Activated CD8-positive, alpha-beta T cell treated with anti-CD3 and anti-CD28 coated beads for 36 hours (primary cell): Measurements from ENCODE around the gene EEF1A1. TPM values are rescaled to one million over a fixed set of nuclear protein-coding genes. Genes with fewer than 3 reads are reported as not detected.

ENCODE experiments used
- ATAC-seq: fragments of 200-7000 bp; cut with Tn5 transposase; one replicate; pipeline ENCODE4 v1.10.0; 2021; ENCODE audit warnings: mild to moderate bottlenecking, moderate library complexity
- CTCF ChIA-PET: fragments of 350-600 bp; sonication (Branson Sonifier 250); formaldehyde crosslinking; loops from one replicate; lab custom pipeline; 2021; ENCODE audit warnings: antibody characterized with exemption; lab: Charles Lee
- POLR2A ChIA-PET: fragments of 350-600 bp; sonication (Branson Sonifier 250); formaldehyde crosslinking; loops from one replicate; lab custom pipeline; 2021; ENCODE audit warnings: antibody characterized with exemption; lab: Charles Lee
- DNase-seq: peaks from one replicate; pipeline ENCODE4 v3.0.0-alpha.2; 2020
- H3K27ac Mint-ChIP-seq: one replicate; pipeline ENCODE4 v1.8.0; 2021; ENCODE audit warnings: mild to moderate bottlenecking, mixed read lengths
- H3K27me3 Mint-ChIP-seq: one replicate; pipeline ENCODE4 v1.8.0; 2021; ENCODE audit warnings: mixed read lengths
- H3K36me3 Mint-ChIP-seq: one replicate; pipeline ENCODE4 v1.8.0; 2021; ENCODE audit warnings: low read depth, mixed read lengths
- H3K4me1 Mint-ChIP-seq: one replicate; pipeline ENCODE4 v1.8.0; 2021; ENCODE audit warnings: low read depth, mixed read lengths
- H3K4me3 Mint-ChIP-seq: one replicate; pipeline ENCODE4 v1.8.0; 2021; ENCODE audit warnings: mild to moderate bottlenecking, moderate library complexity, mixed read lengths
- H3K9me3 Mint-ChIP-seq: one replicate; pipeline ENCODE4 v1.8.0; 2021; ENCODE audit warnings: mixed read lengths
- CTCF ChIP-seq: fragments of 200-600 bp; IDR thresholded peaks from one replicate; pipeline ENCODE4 v1.8.0; 2022; ENCODE audit warnings: antibody characterized with exemption, mild to moderate bottlenecking
- intact Hi-C: fragments of 100-400 bp; cut with micrococcal nuclease; formaldehyde crosslinking; loops from one replicate; pipeline ENCODE4 v1.10.0; 2022
- total RNA-seq, 2 experiments: library from RNA; stranded (reverse); gene quantifications; one replicate each; pipeline ENCODE4 v1.2.3, GENCODE V29; 2021

The EEF1A1 gene
- total RNA-seq, 2 experiments from 2014 or later = 15,479 to 15,634 TPM

GRCh38 chr6:73534628-73535027 lies 13.8 kb upstream of the EEF1A1 start:
- DNase-seq (no peak), ATAC-seq (no peak)
- no peak overlapping the region for H3K4me3 Mint-ChIP-seq
- no peak for TF ChIP-seq CTCF
- CTCF ChIA-PET = interaction anchor here (1.5 to 1.6 kb wide), 2 partner anchors 11 to 12 kb away, joined by 3 read pairs; no protein-coding TSS in a partner anchor
- no peaks in the 10 kb centered on the region for H3K36me3 Mint-ChIP-seq
- H3K9me3 Mint-ChIP-seq = no peaks in the 10 kb centered on the region
- H3K27me3 Mint-ChIP-seq = no peaks in the 10 kb centered on the region
- intact Hi-C loops = no loop called here
- POLR2A ChIA-PET = no interaction called here
- H3K27ac Mint-ChIP-seq = no peak overlapping the region
- no peaks in the 10 kb centered on the region for H3K4me1 Mint-ChIP-seq

GRCh38 chr6:73532293-73532692 lies 11.5 kb upstream of the EEF1A1 start:
- POLR2A ChIA-PET = interaction anchor here (0.6 to 2.4 kb wide), 3 partner anchors 12 to 34 kb away, joined by 7 to 14 read pairs (median 10); partner anchors contain the start of gene EEF1A1
- intact Hi-C loops = no loop called here
- no peaks in the 10 kb centered on the region for H3K36me3 Mint-ChIP-seq
- no peak overlapping the region for H3K4me3 Mint-ChIP-seq
- CTCF ChIA-PET = no interaction called here
- no peaks in the 10 kb centered on the region for H3K27me3 Mint-ChIP-seq
- no peak for TF ChIP-seq CTCF
- no peaks in the 10 kb centered on the region for H3K4me1 Mint-ChIP-seq
- no peak overlapping the region for H3K27ac Mint-ChIP-seq
- ATAC-seq = no peak
- H3K9me3 Mint-ChIP-seq = no peaks in the 10 kb centered on the region
- DNase-seq = no peak

- TF ChIP-seq CTCF = no peak
- Mint-ChIP-seq H3K4me1 (peaks cover 7% of the 10 kb centered on the region), H3K36me3 (peaks cover 2% of the 10 kb centered on the region), H3K27me3 (no peaks in the 10 kb centered on the region), H3K9me3 (no peaks in the 10 kb centered on the region), H3K4me3 (no peak overlapping the region), H3K27ac (no peak overlapping the region)
- CTCF ChIA-PET = interaction anchor here (1.2 to 1.5 kb wide), 2 partner anchors 29 to 82 kb away, joined by 3 to 4 read pairs; no protein-coding TSS in a partner anchor
- intact Hi-C loops = no loop called here
- POLR2A ChIA-PET = interaction anchor here (0.5 to 3.1 kb wide), 3 partner anchors 14 to 68 kb away, joined by 3 to 16 read pairs (median 3); partner anchors contain the start of gene MTO1
- no peak for DNase-seq
- ATAC-seq = no peak
These were observed 8.1 kb upstream of the EEF1A1 start for GRCh38 chr6:73528897-73529296.

- DNase-seq (no peak), ATAC-seq (no peak)
- Mint-ChIP-seq H3K4me3 (no peak overlapping the region), H3K9me3 (no peaks in the 10 kb centered on the region), H3K4me1 (peaks cover 7% of the 10 kb centered on the region), H3K36me3 (peaks cover 12% of the 10 kb centered on the region), H3K27me3 (peaks cover 2% of the 10 kb centered on the region), H3K27ac (no peak overlapping the region)
- intact Hi-C loops = no loop called here
- POLR2A ChIA-PET = interaction anchor here (0.8 to 6.8 kb wide), 2 partner anchors 12 to 118 kb away, joined by 3 to 91 read pairs; no protein-coding TSS in a partner anchor
- CTCF ChIA-PET = interaction anchor here (1.2 to 5.4 kb wide), 2 partner anchors 10 to 85 kb away, joined by 4 to 38 read pairs; no protein-coding TSS in a partner anchor
- no peak for TF ChIP-seq CTCF
These were observed 4.9 kb upstream of the EEF1A1 start for GRCh38 chr6:73525546-73526330.
